Astrocyte of the cerebellum (primary cell): ENCODE measurements around the gene B3GAT2.

Source experiments
- DNase-seq: peaks from one replicate; pipeline ENCODE4 v3.0.0-alpha.2; 2011; ENCODE audit warnings: low read depth
- H3K4me3 ChIP-seq: 2 replicates; pipeline ENCODE4 v1.5.1; 2011; ENCODE audit warnings: mild to moderate bottlenecking, low read depth, low read length, moderate library complexity
- CTCF ChIP-seq: IDR thresholded peaks from 2 replicates; pipeline ENCODE4 v1.5.1; 2012; ENCODE audit warnings: low read length, low read depth, moderate library complexity, mild to moderate bottlenecking; ENCODE audit errors: missing control alignments
- in situ Hi-C: cut with HindIII; loops from 2 replicates; pipeline ENCODE4 v1.10.0; 2017; ENCODE audit warnings: low sequenced_read_pairs

B3GAT2 gene

DNA sequence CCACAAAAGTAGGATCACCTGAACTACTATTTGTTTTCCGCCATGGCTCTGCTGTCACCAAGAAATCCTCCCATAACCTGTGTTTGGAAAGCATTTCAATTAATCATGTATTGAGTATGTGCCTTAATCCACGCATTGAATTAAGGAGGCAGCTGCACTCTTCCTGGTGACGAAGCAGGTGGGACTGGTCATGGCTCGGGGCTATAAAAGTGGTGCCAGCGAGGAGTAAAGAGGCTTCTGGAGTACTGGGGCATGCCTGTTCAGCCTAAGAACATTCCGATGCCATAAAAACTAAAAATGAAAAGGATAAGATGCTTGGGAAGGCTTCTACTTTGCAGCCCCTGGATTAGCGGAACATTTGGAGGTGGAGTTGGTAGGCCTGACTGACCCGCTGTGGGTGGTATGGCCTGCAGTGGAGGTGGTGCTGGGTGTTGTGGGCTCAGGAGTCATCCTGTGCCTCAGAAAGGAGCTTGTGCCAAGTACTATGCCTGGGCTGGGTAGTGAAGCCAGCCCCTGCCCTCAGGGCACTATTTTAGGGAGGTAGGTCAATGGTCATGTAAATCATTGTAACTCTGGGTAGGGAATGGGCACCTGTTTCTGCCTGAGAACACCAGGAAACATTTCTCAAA, 110.5 kb downstream of the B3GAT2 start:
- DNase-seq: no peak
- no peak overlapping the region for H3K4me3 ChIP-seq
- no peak for TF ChIP-seq CTCF
- in situ Hi-C loops: no loop called here

DNA sequence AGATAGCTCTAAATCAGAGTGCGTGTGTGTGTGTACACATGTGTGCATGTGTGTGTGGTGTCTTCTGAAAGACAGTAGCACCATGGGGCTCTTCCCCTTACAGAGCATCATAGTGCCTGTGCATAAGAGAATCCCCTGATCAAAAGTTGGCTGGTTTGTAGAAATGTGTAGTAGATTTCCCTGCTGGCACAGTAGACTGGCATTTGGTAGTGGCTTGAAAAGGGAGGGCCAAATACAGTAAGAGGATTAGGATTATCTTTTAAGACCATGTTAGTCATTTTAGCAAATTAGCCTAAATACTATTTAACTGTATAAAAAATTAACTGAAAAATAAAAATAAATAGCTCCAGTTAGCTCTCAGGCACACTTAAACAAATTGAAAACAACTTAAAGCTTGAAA, 112.6 kb downstream of the B3GAT2 start:
- in situ Hi-C loops: no loop called here
- TF ChIP-seq CTCF: no peak
- no peak overlapping the region for H3K4me3 ChIP-seq
- no peak for DNase-seq

- no peak for TF ChIP-seq CTCF
- H3K4me3 ChIP-seq: no peak overlapping the region
- in situ Hi-C loops: no loop called here
- no peak for DNase-seq
These were observed 113.4 kb downstream of the B3GAT2 start for GRCh38 chr6:70843328-70843918.

DNA sequence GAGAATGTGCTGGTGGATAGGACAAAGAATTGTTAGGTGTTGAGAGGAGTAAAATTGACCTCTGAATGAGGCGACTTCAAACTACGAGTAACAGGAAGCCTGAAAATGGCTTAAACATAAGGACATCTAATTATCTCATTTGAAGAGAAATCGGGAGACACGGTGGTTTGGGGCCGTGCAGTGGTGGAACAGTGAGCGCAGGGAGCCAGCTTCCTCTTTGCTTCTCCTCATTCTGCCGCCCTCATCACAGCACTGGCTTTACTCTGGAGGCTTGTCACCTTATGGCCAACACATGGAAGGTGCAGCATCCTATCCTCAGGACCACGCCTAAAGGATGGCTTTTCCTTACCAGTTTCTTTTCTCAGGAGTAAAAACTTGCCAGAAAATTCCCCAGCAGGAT, 114.3 kb downstream of the B3GAT2 start:
- no peak for DNase-seq
- in situ Hi-C loops: no loop called here
- no peak overlapping the region for H3K4me3 ChIP-seq
- no peak for TF ChIP-seq CTCF

- in situ Hi-C loops: no loop called here
- no peak for TF ChIP-seq CTCF
- H3K4me3 ChIP-seq: no peak overlapping the region
- DNase-seq: no peak
These were observed 115.7 kb downstream of the B3GAT2 start for GRCh38 chr6:70841112-70841511.

DNA sequence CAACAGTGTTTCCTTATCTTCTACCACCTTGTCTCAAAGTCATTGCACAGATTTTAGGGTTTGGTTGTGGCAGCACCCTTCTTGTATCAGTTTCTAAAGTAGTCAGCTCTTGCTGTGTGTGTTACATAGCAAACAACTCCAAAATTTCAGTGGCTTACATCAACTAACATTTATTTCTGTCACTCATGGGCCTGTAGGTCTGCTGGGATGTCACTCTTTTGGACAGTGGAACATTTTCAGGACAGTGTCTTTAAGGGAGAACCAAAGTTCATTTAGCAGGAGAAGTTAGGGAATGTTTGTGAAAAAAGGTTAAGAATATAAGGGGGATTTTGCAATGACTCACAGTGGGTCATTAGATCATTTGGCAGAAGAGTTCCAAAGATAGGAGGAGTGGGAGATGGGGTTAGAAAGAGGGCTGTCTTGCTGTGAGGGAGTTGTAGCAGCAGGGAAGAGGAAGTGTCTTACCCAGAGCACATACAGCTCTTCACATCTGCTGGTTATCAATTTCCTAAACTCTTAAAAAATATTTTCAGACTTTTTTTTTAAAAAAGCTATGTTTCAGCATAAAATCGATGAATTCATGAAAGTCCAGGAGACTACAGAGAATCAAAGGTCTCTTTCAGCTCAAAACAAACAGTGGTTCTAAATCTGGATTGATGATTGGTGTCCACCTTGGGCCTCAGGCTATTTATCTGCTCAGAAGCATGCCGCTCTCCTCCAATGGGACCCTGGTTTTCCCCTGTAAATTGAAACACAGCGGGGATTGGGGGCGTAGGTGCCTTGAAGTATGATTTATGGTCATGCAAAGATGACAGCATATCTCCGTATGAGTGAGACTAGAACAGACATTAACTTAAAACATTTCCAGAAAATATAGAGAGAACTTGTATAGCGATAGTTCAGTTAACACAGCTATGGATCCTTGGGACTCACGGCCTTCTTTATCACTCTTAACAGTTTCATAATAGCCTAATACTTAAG, 117.3 kb downstream of the B3GAT2 start:
- DNase-seq: no peak
- H3K4me3 ChIP-seq: no peak overlapping the region
- no peak for TF ChIP-seq CTCF
- in situ Hi-C loops: no loop called here
